Endothelial cell of umbilical vein (primary cell): Measurements from ENCODE around the gene LGALSL. TPM values are rescaled to one million over a fixed set of nuclear protein-coding genes. Genes with fewer than 3 reads are reported as not detected.
"Not testable (repeated sequence)": the region's sequence is repeated elsewhere in the genome, so short reads cannot be mapped to it uniquely, and the experiment has no call there.

Experiments
- BruUV-seq: library from RNA; stranded (reverse); fragments of 400-500 nt; replicated peaks from 2 replicates; lab custom pipeline; 2021; lab: Mats Ljungman, UMichigan
- CTCF ChIA-PET: fragments of 300-600, 350-600 bp; sonication (Branson Sonifier 250); formaldehyde crosslinking; loops from one replicate; lab custom pipeline; 2021; ENCODE audit warnings: antibody characterized with exemption, inconsistent platforms; lab: Charles Lee
- POLR2A ChIA-PET: fragments of 300-600, 350-600 bp; sonication (Branson Sonifier 250); formaldehyde crosslinking; loops from one replicate; lab custom pipeline; 2021; ENCODE audit warnings: antibody characterized with exemption, inconsistent platforms; lab: Charles Lee
- DNase-seq: peaks from one replicate; pipeline ENCODE4 v3.0.0-alpha.2; 2011; ENCODE audit warnings: low read depth, low spot score
- FAIRE-seq: peaks from 2 replicates; lab custom pipeline; 2011; peaks lifted over from hg19 to GRCh38; lab: Jason Lieb, UNC
- H2AFZ ChIP-seq: 2 replicates; pipeline ENCODE4 v1.6.0; 2012; ENCODE audit warnings: low read depth, low read length, control low read depth, inconsistent platforms
- H3K27ac ChIP-seq: 2 replicates; pipeline ENCODE4 v1.5.1; 2011; ENCODE audit warnings: low read depth, mild to moderate bottlenecking, control low read depth, low read length, moderate library complexity; ENCODE audit not compliant: insufficient read depth
- H3K27me3 ChIP-seq, 2 experiments: 2 replicates each; pipeline versions ENCODE4 v1.6.0 to v1.6.1; 2011; ENCODE audit warnings: low read length in 2 of 2, mixed read lengths in 1 of 2; ENCODE audit not compliant: control insufficient read depth in 2 of 2, insufficient read depth in 2 of 2
- H3K36me3 ChIP-seq, 2 experiments: 2 replicates in 1 of 2; 3 replicates in 1 of 2; pipeline ENCODE4 v1.5.1; 2011; ENCODE audit warnings: low read length in 2 of 2, mild to moderate bottlenecking in 1 of 2, moderate library complexity in 1 of 2; ENCODE audit not compliant: control insufficient read depth in 2 of 2, insufficient read depth in 2 of 2; ENCODE audit errors: extremely low read depth in 1 of 2
- H3K4me1 ChIP-seq: 3 replicates; pipeline ENCODE4 v1.5.1; 2011; ENCODE audit warnings: mild to moderate bottlenecking, low read length; ENCODE audit not compliant: control insufficient read depth, insufficient read depth; ENCODE audit errors: extremely low read depth
- H3K4me2 ChIP-seq: 2 replicates; pipeline ENCODE4 v1.6.1; 2011; ENCODE audit warnings: low read length, control low read depth, mixed read lengths; ENCODE audit not compliant: insufficient read depth
- H3K4me3 ChIP-seq, 3 experiments: fragments of 200-600 bp in 1 of 3; sonication (generic), shearing (Covaris generic) in 1 of 3; replicated peaks in 1 of 3; 2 replicates each; pipeline ENCODE4 v1.5.1; 2011 to 2016; ENCODE audit warnings: control low read depth in 3 of 3, low read length in 3 of 3, mild to moderate bottlenecking in 2 of 3, inconsistent platforms in 1 of 3, low read depth in 1 of 3, moderate library complexity in 1 of 3; ENCODE audit not compliant: insufficient read depth in 1 of 3
- H3K79me2 ChIP-seq: 2 replicates; pipeline ENCODE4 v1.6.0; 2012; ENCODE audit warnings: low read length, inconsistent platforms; ENCODE audit not compliant: control insufficient read depth, insufficient read depth
- H3K9ac ChIP-seq: replicated peaks from 2 replicates; pipeline ENCODE3; 2011; ENCODE audit warnings: low read length, control low read depth; ENCODE audit not compliant: insufficient read depth; ENCODE audit errors: extremely low read depth
- H3K9me1 ChIP-seq: replicated peaks from 3 replicates; pipeline ENCODE4 v1.6.0; 2011; ENCODE audit warnings: mild to moderate bottlenecking, low read length; ENCODE audit not compliant: control insufficient read depth, insufficient read depth; ENCODE audit errors: extremely low read depth
- H3K9me3 ChIP-seq: replicated peaks from 2 replicates; pipeline ENCODE4 v1.5.1; 2012; ENCODE audit warnings: low read length, inconsistent platforms; ENCODE audit not compliant: control insufficient read depth, insufficient read depth
- H4K20me1 ChIP-seq: replicated peaks from 2 replicates; pipeline ENCODE3; 2011; ENCODE audit warnings: mild to moderate bottlenecking, low read length; ENCODE audit not compliant: control insufficient read depth, insufficient read depth; ENCODE audit errors: extremely low read depth
- FOS ChIP-seq: IDR thresholded peaks from 2 replicates; pipeline ENCODE4 v1.6.1; 2011; ENCODE audit warnings: mild to moderate bottlenecking, low read length, moderate library complexity, borderline replicate concordance; ENCODE audit not compliant: insufficient read depth
- GATA2 ChIP-seq: IDR thresholded peaks from 2 replicates; pipeline ENCODE4 v1.7.0; 2011; ENCODE audit warnings: low read depth, mild to moderate bottlenecking, moderate library complexity, mixed read lengths, low read length; ENCODE audit not compliant: insufficient read length, insufficient read depth
- JUN ChIP-seq: IDR thresholded peaks from 2 replicates; pipeline ENCODE4 v1.6.1; 2011; ENCODE audit warnings: borderline replicate concordance, low read depth; ENCODE audit not compliant: insufficient read length, insufficient read depth
- MYC ChIP-seq: IDR thresholded peaks from one replicate; pipeline ENCODE4 v1.6.1; 2011; ENCODE audit warnings: mild to moderate bottlenecking, low read depth, low read length
- POLR2A ChIP-seq: IDR thresholded peaks from 2 replicates; pipeline ENCODE4 v1.6.1; 2012; ENCODE audit warnings: low read depth, mild to moderate bottlenecking, control low read depth, low read length
- POLR2AphosphoS5 ChIP-seq: IDR thresholded peaks from 2 replicates; pipeline ENCODE4 v1.6.1; 2012; ENCODE audit warnings: low read depth, mild to moderate bottlenecking, control low read depth, low read length, moderate library complexity; ENCODE audit not compliant: insufficient read depth
- dilution Hi-C: fragments of 300-500 bp; cut with MboI; formaldehyde crosslinking; loops from one replicate; pipeline ENCODE4 v1.15.0; 2019; ENCODE audit warnings: low sequenced_read_pairs; ENCODE audit not compliant: extremely low pct_ligation_motif_present
- intact Hi-C: fragments of 100-400 bp; cut with micrococcal nuclease; formaldehyde crosslinking; loops from one replicate; pipeline ENCODE4 v1.10.0; 2022
- polyA plus RNA-seq, 4 experiments: library from polyadenylated mRNA; depleted of rRNA in 3 of 4; stranded (reverse) in 3 of 4; unstranded in 1 of 4; fragments of >200 nt; gene quantifications; 2 replicates each; pipeline versions ENCODE4 v1.2.1 to v1.2.3, GENCODE V29; 2011 to 2012; ENCODE audit warnings: missing spikeins in 1 of 4
- total RNA-seq: library from RNA; stranded (reverse); gene quantifications from 2 replicates; pipeline ENCODE4 v1.2.3, GENCODE V29; 2021

LGALSL gene
- total and polyA plus RNA-seq, 2 donors (not counting 3 experiments of a cell fraction or from before 2014, with no cell fraction given), result 2.3 to 2.6 TPM

DNA sequence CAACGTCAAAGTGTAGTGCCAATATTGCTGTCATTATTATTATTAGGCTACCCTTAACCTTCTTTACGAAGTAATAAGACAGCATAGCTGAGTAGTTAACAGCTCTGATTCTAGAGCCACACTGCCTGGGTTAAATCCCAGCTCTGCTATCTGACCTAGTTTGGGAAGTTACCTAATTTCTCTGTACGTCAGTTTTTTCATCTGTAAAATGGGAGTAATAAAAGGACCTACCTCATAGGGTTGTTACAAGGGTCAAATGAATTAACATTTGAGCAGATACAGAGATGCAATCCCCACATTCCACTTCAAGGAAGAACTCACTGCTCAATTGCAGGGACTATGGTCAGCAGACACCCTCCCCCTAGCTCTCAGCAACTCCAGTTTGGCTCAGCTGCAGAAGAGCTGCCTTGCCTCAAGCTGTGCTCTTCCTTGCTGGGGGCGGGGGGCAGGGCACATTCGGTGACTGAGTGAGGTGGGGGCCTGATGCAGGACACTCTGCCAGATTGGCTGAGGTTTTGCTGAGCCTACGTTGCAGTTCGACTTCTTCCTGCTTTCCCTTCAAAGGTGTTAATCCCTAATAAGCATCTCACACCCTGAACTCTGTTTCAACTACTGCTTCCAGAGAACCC is 11.0 kb upstream of the LGALSL start:
- ChIA-PET CTCF (no interaction called here), POLR2A (no interaction called here)
- Histone ChIP-seq H3K9me1 (no peaks in the 10 kb centered on the region), H3K79me2 (no peaks in the 10 kb centered on the region), H4K20me1 (no peaks in the 10 kb centered on the region), H3K4me3 (no peak overlapping the region), H3K4me2 (no peak overlapping the region), H2AFZ (no peak overlapping the region), H3K36me3 (no peaks in the 10 kb centered on the region), H3K9me3 (no peaks in the 10 kb centered on the region), H3K4me1 (no peaks in the 10 kb centered on the region), H3K27ac (no peak overlapping the region), H3K27me3 (peaks cover 11 to 23% of the 10 kb centered on the region in 2 experiments), H3K9ac (no peak overlapping the region)
- dilution Hi-C loops (no loop called here), intact Hi-C loops (no loop called here)
- DNase-seq, result no peak
- FAIRE-seq, result no peak
- TF ChIP-seq POLR2A (no peak), GATA2 (no peak), JUN (no peak), MYC (no peak), FOS (no peak), POLR2AphosphoS5 (no peak)
- no TSS peak for BruUV-seq

GRCh38 chr2:64445970-64446369 is 8.0 kb upstream of the LGALSL start:
- dilution Hi-C loops, H3K4me2 ChIP-seq, H3K4me3 ChIP-seq, BruUV-seq, H2AFZ ChIP-seq, DNase-seq, H3K36me3 ChIP-seq, CTCF ChIA-PET, FAIRE-seq, H3K9ac ChIP-seq, H3K9me3 ChIP-seq, intact Hi-C loops, POLR2A ChIA-PET, H3K27ac ChIP-seq, H3K79me2 ChIP-seq, H3K4me1 ChIP-seq, H3K9me1 ChIP-seq, H4K20me1 ChIP-seq: not testable (repeated sequence)
- peaks cover 10 to 18% of the 10 kb centered on the region in 2 experiments for H3K27me3 ChIP-seq
